22Rv1 (cell line): ENCODE measurements around the gene ZBTB33.

ENCODE experiments used
- ZFX ChIP-seq: fragments of 450-650 bp; IDR thresholded peaks from 2 replicates; pipeline ENCODE4 v1.6.1; 2017; ENCODE audit warnings: antibody characterized with exemption, borderline replicate concordance
- TF ChIP-seq, protein P1 (sequence below): fragments of 450-650 bp; IDR thresholded peaks from 2 replicates; pipeline ENCODE4 v1.5.1; 2017; ENCODE audit warnings: mild to moderate bottlenecking

DNA sequence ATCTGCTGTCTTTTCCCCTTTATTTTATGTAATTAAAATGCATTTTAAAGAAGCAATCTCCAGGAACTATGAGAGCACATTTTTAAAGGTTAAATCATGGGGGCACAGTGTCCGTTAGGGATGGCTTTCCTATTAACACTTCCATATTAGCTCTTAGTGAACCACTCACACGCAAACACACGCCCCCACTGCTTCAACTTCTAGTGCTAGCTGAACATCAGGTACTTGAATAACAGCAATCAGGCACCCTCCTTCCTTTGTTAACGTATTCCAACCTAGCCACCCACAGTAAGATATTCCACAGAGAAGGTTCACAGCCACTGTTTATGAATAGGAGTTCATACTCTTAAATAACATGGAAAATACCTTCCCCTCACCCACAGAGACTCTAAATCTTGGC is 51.3 kb downstream of the ZBTB33 start:
- TF ChIP-seq, protein P1, sequence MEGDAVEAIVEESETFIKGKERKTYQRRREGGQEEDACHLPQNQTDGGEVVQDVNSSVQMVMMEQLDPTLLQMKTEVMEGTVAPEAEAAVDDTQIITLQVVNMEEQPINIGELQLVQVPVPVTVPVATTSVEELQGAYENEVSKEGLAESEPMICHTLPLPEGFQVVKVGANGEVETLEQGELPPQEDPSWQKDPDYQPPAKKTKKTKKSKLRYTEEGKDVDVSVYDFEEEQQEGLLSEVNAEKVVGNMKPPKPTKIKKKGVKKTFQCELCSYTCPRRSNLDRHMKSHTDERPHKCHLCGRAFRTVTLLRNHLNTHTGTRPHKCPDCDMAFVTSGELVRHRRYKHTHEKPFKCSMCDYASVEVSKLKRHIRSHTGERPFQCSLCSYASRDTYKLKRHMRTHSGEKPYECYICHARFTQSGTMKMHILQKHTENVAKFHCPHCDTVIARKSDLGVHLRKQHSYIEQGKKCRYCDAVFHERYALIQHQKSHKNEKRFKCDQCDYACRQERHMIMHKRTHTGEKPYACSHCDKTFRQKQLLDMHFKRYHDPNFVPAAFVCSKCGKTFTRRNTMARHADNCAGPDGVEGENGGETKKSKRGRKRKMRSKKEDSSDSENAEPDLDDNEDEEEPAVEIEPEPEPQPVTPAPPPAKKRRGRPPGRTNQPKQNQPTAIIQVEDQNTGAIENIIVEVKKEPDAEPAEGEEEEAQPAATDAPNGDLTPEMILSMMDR, result no peak
- TF ChIP-seq ZFX, result no peak
